ENCODE data around the gene RHOF. TPM values are rescaled to one million over a fixed set of nuclear protein-coding genes. Genes with fewer than 3 reads are reported as not detected.
A peak's percentile ranks its signal among the peaks of the same experiment; 100 is the strongest.

The RHOF gene
- total and polyA plus RNA-seq, 7 donors, result 1.4 to 4.8 (median 3.9) TPM

GRCh38 chr12:121783766-121784165, 9.7 kb downstream of the RHOF start:
- WGBS, 3 donors, result 40 to 58% (median 44%) methylated on average over 6 of the region's 6 CpGs
- intact Hi-C loops (cut with DNase I), result no loop called here
- ATAC-seq (no peak), DNase-seq (no peak)
- H3K9me3 ChIP-seq, result no peaks in the 10 kb centered on the region
- TF ChIP-seq CTCF (IDR thresholded peaks at IDR 0.05), result no peak
- H3K36me3 ChIP-seq (ENCODE audit: insufficient read depth in 1 of 2, low read depth in 1 of 2), result peaks cover 0 to 25% of the 10 kb centered on the region in 2 donors
- peak overlapping the region; percentile 38 for H3K27ac ChIP-seq
- H3K4me1 ChIP-seq, result peaks cover 28% of the 10 kb centered on the region
- H3K4me3 ChIP-seq, result no peak overlapping the region
- H3K27me3 ChIP-seq (ENCODE audit: insufficient read depth in 3 of 3, low read length in 2 of 3), result no peaks in the 10 kb centered on the region

- Histone ChIP-seq H3K9me3 (no peaks in the 10 kb centered on the region), H3K36me3 (ENCODE audit: insufficient read depth in 1 of 2, low read depth in 1 of 2) (peaks cover 0 to 36% of the 10 kb centered on the region in 2 donors), H3K4me1 (peaks cover 24% of the 10 kb centered on the region), H3K27ac (peak overlapping the region; percentile 64), H3K27me3 (ENCODE audit: insufficient read depth in 3 of 3, low read length in 2 of 3) (no peaks in the 10 kb centered on the region), H3K4me3 (peak overlapping the region; percentile 32)
- intact Hi-C loops (cut with DNase I), result no loop called here
- ATAC-seq (peak; percentile 42 to 70 (median 56)), DNase-seq (no peak)
- no peak for TF ChIP-seq CTCF (IDR thresholded peaks at IDR 0.05)
- 41 to 42% (median 42%) methylated on average over 14 of the region's 14 CpGs for WGBS, 3 donors
Measured at GRCh38 chr12:121781998-121782979, 11.2 kb downstream of the RHOF start.

- ATAC-seq (peak in 3 of 4 donors; percentile 7 to 37 (median 10)), DNase-seq (no peak)
- intact Hi-C loops (cut with DNase I), result no loop called here
- peaks cover 0 to 36% of the 10 kb centered on the region in 2 donors for H3K36me3 ChIP-seq (ENCODE audit: insufficient read depth in 1 of 2, low read depth in 1 of 2)
- H3K27me3 ChIP-seq (ENCODE audit: insufficient read depth in 3 of 3, low read length in 2 of 3), result no peaks in the 10 kb centered on the region
- peak overlapping the region; percentile 64 for H3K27ac ChIP-seq
- H3K4me3 ChIP-seq, result peak overlapping the region; percentile 32
- 30 to 45% (median 33%) methylated on average over 12 of the region's 12 CpGs for WGBS, 3 donors
- H3K9me3 ChIP-seq, result no peaks in the 10 kb centered on the region
- no peak for TF ChIP-seq CTCF (IDR thresholded peaks at IDR 0.05)
- peaks cover 24% of the 10 kb centered on the region for H3K4me1 ChIP-seq
Measured at GRCh38 chr12:121781484-121781997, 11.9 kb downstream of the RHOF start.

- Histone ChIP-seq H3K27ac (no peak overlapping the region), H3K4me1 (peaks cover 24% of the 10 kb centered on the region), H3K27me3 (ENCODE audit: insufficient read depth in 3 of 3, low read length in 2 of 3) (no peaks in the 10 kb centered on the region), H3K36me3 (ENCODE audit: insufficient read depth in 1 of 2, low read depth in 1 of 2) (peaks cover 0 to 44% of the 10 kb centered on the region in 2 donors), H3K9me3 (no peaks in the 10 kb centered on the region), H3K4me3 (no peak overlapping the region)
- intact Hi-C loops (cut with DNase I), result no loop called here
- no peak for ATAC-seq
- no peak for TF ChIP-seq CTCF (IDR thresholded peaks at IDR 0.05)
- WGBS, 3 donors, result 84 to 95% (median 95%) methylated on average over 11 of the region's 11 CpGs
- DNase-seq, result no peak
Measured at GRCh38 chr12:121780429-121780828, 13.1 kb downstream of the RHOF start.
